H9 (cell line): Measurements from ENCODE around the gene PHACTR1. TPM values are rescaled to one million over a fixed set of nuclear protein-coding genes. Genes with fewer than 3 reads are reported as not detected.

Experiments used
- DNase-seq: peaks from one replicate; pipeline ENCODE4 v3.0.0-alpha.2; 2017
- H2AFZ ChIP-seq: one replicate; pipeline ENCODE4 v1.6.1; 2013; ENCODE audit warnings: mild to moderate bottlenecking, low read length, control low read depth, moderate library complexity
- H2AK5ac ChIP-seq: 2 replicates; pipeline ENCODE4 v1.6.1; 2013; ENCODE audit warnings: low read length, control low read depth, mixed read lengths; ENCODE audit not compliant: insufficient read length
- H2BK120ac ChIP-seq: one replicate; pipeline ENCODE4 v1.6.1; 2013; ENCODE audit warnings: low read depth, mild to moderate bottlenecking, low read length, control low read depth, inconsistent platforms; ENCODE audit not compliant: poor library complexity, severe bottlenecking
- H2BK12ac ChIP-seq: 2 replicates; pipeline ENCODE4 v1.6.1; 2013; ENCODE audit warnings: low read length, control low read depth, mixed read lengths, low read depth; ENCODE audit not compliant: insufficient read length
- H2BK15ac ChIP-seq: 2 replicates; pipeline ENCODE4 v1.6.1; 2013; ENCODE audit warnings: low read depth, low read length, control low read depth
- H2BK20ac ChIP-seq: one replicate; pipeline ENCODE4 v1.6.1; 2013; ENCODE audit warnings: low read depth, mild to moderate bottlenecking, low read length, control low read depth, inconsistent platforms; ENCODE audit not compliant: poor library complexity, severe bottlenecking
- H2BK5ac ChIP-seq: 2 replicates; pipeline ENCODE4 v1.6.1; 2013; ENCODE audit warnings: low read length, control low read depth, mixed read lengths; ENCODE audit not compliant: insufficient read length
- H3K14ac ChIP-seq: 2 replicates; pipeline ENCODE4 v1.6.1; 2013; ENCODE audit warnings: low read length, control low read depth; ENCODE audit not compliant: insufficient read depth
- H3K18ac ChIP-seq: 2 replicates; pipeline ENCODE4 v1.6.1; 2013; ENCODE audit warnings: low read depth, mild to moderate bottlenecking, mixed read lengths, low read length, control low read depth; ENCODE audit not compliant: insufficient read length
- H3K23ac ChIP-seq: 2 replicates; pipeline ENCODE4 v1.6.1; 2013; ENCODE audit warnings: low read length, control low read depth, mixed read lengths, low read depth; ENCODE audit not compliant: insufficient read length
- H3K23me2 ChIP-seq: 2 replicates; pipeline ENCODE4 v1.6.1; 2013; ENCODE audit warnings: low read depth, mild to moderate bottlenecking, mixed read lengths, low read length, control low read depth; ENCODE audit not compliant: insufficient read length, poor library complexity, severe bottlenecking
- H3K27ac ChIP-seq: 2 replicates; pipeline ENCODE4 v1.5.1; 2013; ENCODE audit warnings: low read length, control low read depth, mixed read lengths, low read depth; ENCODE audit not compliant: insufficient read length
- H3K27me3 ChIP-seq: 2 replicates; pipeline ENCODE4 v1.6.1; 2013; ENCODE audit warnings: low read length, control low read depth, inconsistent platforms; ENCODE audit not compliant: insufficient read depth
- H3K4ac ChIP-seq: 2 replicates; pipeline ENCODE4 v1.6.1; 2013; ENCODE audit warnings: low read depth, mild to moderate bottlenecking, control low read depth, inconsistent platforms, low read length, moderate library complexity
- H3K4me1 ChIP-seq: 2 replicates; pipeline ENCODE4 v1.6.1; 2013; ENCODE audit warnings: low read length, control low read depth, inconsistent platforms; ENCODE audit not compliant: insufficient read depth
- H3K4me2 ChIP-seq: 2 replicates; pipeline ENCODE4 v1.6.1; 2013; ENCODE audit warnings: low read length, control low read depth, mixed read lengths; ENCODE audit not compliant: insufficient read length, insufficient read depth
- H3K56ac ChIP-seq: 2 replicates; pipeline ENCODE4 v1.6.1; 2013; ENCODE audit warnings: low read depth, mild to moderate bottlenecking, mixed read lengths, low read length, control low read depth; ENCODE audit not compliant: insufficient read length
- H3K79me1 ChIP-seq: 2 replicates; pipeline ENCODE4 v1.6.1; 2013; ENCODE audit warnings: low read depth, mild to moderate bottlenecking, moderate library complexity, low read length, control low read depth, inconsistent platforms; ENCODE audit not compliant: insufficient read depth, poor library complexity, severe bottlenecking
- H3K79me2 ChIP-seq: 2 replicates; pipeline ENCODE4 v1.6.1; 2013; ENCODE audit warnings: low read length, control low read depth, inconsistent platforms; ENCODE audit not compliant: insufficient read depth
- H3K9ac ChIP-seq: 2 replicates; pipeline ENCODE4 v1.6.1; 2013; ENCODE audit warnings: low read length, control low read depth, mixed read lengths; ENCODE audit not compliant: insufficient read length; ENCODE audit errors: extremely low read depth
- H3K9me3 ChIP-seq: one replicate; pipeline ENCODE4 v1.6.1; 2013; ENCODE audit warnings: low read depth, low read length, inconsistent platforms; ENCODE audit not compliant: control insufficient read depth
- H3T11ph ChIP-seq: one replicate; pipeline ENCODE4 v1.6.1; 2013; ENCODE audit warnings: mild to moderate bottlenecking, low read length, control low read depth, inconsistent platforms
- H4K20me1 ChIP-seq: one replicate; pipeline ENCODE4 v1.6.1; 2013; ENCODE audit not compliant: control insufficient read depth, insufficient read length, insufficient read depth
- H4K5ac ChIP-seq: 2 replicates; pipeline ENCODE4 v1.6.1; 2013; ENCODE audit warnings: low read depth, mild to moderate bottlenecking, mixed read lengths, low read length, control low read depth; ENCODE audit not compliant: insufficient read length
- H4K8ac ChIP-seq: replicated peaks from 2 replicates; pipeline ENCODE4 v1.6.1; 2013; ENCODE audit warnings: low read length, control low read depth, mixed read lengths, low read depth; ENCODE audit not compliant: insufficient read length
- H4K91ac ChIP-seq: 2 replicates; pipeline ENCODE4 v1.6.1; 2013; ENCODE audit warnings: low read depth, mild to moderate bottlenecking, moderate library complexity, mixed read lengths, low read length, control low read depth; ENCODE audit not compliant: insufficient read length
- H3K27ac Mint-ChIP-seq, 3 experiments: 2 replicates in 2 of 3; 3 replicates in 1 of 3; pipeline ENCODE4 v1.8.0; 2020 to 2021; ENCODE audit warnings: mixed read lengths in 3 of 3, mild to moderate bottlenecking in 1 of 3, moderate library complexity in 1 of 3
- H3K27me3 Mint-ChIP-seq: 2 replicates; pipeline ENCODE4 v1.8.0; 2021; ENCODE audit warnings: low read depth, mild to moderate bottlenecking, moderate library complexity, mixed read lengths
- H3K36me3 Mint-ChIP-seq, 3 experiments: 2 replicates in 2 of 3; 3 replicates in 1 of 3; pipeline ENCODE4 v1.8.0; 2020 to 2021; ENCODE audit warnings: low read depth in 3 of 3, mixed read lengths in 3 of 3; ENCODE audit not compliant: insufficient read depth in 1 of 3
- H3K4me1 Mint-ChIP-seq, 2 experiments: 2 replicates each; pipeline ENCODE4 v1.8.0; 2020; ENCODE audit warnings: mixed read lengths in 2 of 2
- H3K4me3 Mint-ChIP-seq, 2 experiments: 2 replicates in 1 of 2; 3 replicates in 1 of 2; pipeline ENCODE4 v1.8.0; 2020 to 2021; ENCODE audit warnings: mild to moderate bottlenecking in 2 of 2, mixed read lengths in 2 of 2, moderate library complexity in 1 of 2
- H3K9me3 Mint-ChIP-seq, 2 experiments: 2 replicates in 1 of 2; 3 replicates in 1 of 2; pipeline ENCODE4 v1.8.0; 2020; ENCODE audit warnings: mild to moderate bottlenecking in 2 of 2, mixed read lengths in 2 of 2, moderate library complexity in 1 of 2
- CTCF ChIP-seq: fragments of 200-600 bp; sonication (generic); conservative IDR thresholded peaks from 3 replicates; pipeline ENCODE4 v1.8.0; 2021; ENCODE audit warnings: antibody characterized with exemption, mild to moderate bottlenecking
- WGBS: extraction: QIAGEN DNeasy Blood & Tissue Kit; methylation state at CpG from one replicate; pipeline ENCODE4 v1.1.7; 2013; ENCODE audit warnings: missing lambda C conversion rate, low lambda C conversion rate, mixed read lengths; ENCODE audit not compliant: insufficient read length; ENCODE audit errors: extremely low coverage; 5-methylcytosine and 5-hydroxymethylcytosine counted together
- total RNA-seq: library from RNA; stranded (reverse); gene quantifications from 2 replicates; pipeline ENCODE4 v1.2.1, GENCODE V29; 2021

PHACTR1 gene
- total RNA-seq, 1 experiment from 2014 or later, result 15.9 TPM

GRCh38 chr6:13302291-13302690 is 585.7 kb downstream of the PHACTR1 start:
- H3K23me2 ChIP-seq, result no peaks in the 10 kb centered on the region
- H3K14ac ChIP-seq, result no peak overlapping the region
- H4K20me1 ChIP-seq, result no peaks in the 10 kb centered on the region
- H3K23ac ChIP-seq, result no peak overlapping the region
- no peak overlapping the region for H3K9ac ChIP-seq
- no peaks in the 10 kb centered on the region for H3K27me3 Mint-ChIP-seq
- no peak overlapping the region for H2BK15ac ChIP-seq
- no peak for DNase-seq
- H3T11ph ChIP-seq, result no peak overlapping the region
- no CpG with 5 or more reads among the region's 7 CpGs for WGBS
- H2BK20ac ChIP-seq, result no peak overlapping the region
- no peak overlapping the region for H2AFZ ChIP-seq
- H3K4me1 ChIP-seq, result no peaks in the 10 kb centered on the region
- H2AK5ac ChIP-seq, result no peak overlapping the region
- H3K4ac ChIP-seq, result no peak overlapping the region
- no peak overlapping the region for H3K27ac ChIP-seq
- H3K9me3 ChIP-seq, result no peaks in the 10 kb centered on the region
- H3K4me2 ChIP-seq, result no peak overlapping the region
- H3K9me3 Mint-ChIP-seq, result no peaks in the 10 kb centered on the region
- H3K27me3 ChIP-seq, result no peaks in the 10 kb centered on the region
- H3K18ac ChIP-seq, result no peak overlapping the region
- H3K79me2 ChIP-seq, result no peaks in the 10 kb centered on the region
- no peaks in the 10 kb centered on the region for H3K79me1 ChIP-seq
- H3K56ac ChIP-seq, result no peak overlapping the region
- H2BK5ac ChIP-seq, result no peak overlapping the region
- peaks cover 20 to 60% (median 60%) of the 10 kb centered on the region in 3 experiments; a peak in 6 of 7 replicates for H3K36me3 Mint-ChIP-seq
- no peaks in the 10 kb centered on the region for H3K4me1 Mint-ChIP-seq
- H4K5ac ChIP-seq, result no peak overlapping the region
- H3K4me3 Mint-ChIP-seq, result no peak overlapping the region
- H4K8ac ChIP-seq, result no peak overlapping the region
- H2BK12ac ChIP-seq, result no peak overlapping the region
- H2BK120ac ChIP-seq, result no peak overlapping the region
- H3K27ac Mint-ChIP-seq, result 0 out of 7 replicates have a peak overlapping the region, but pooled peaks of 1 of the 3 experiments have one; percentile 34
- no peak for TF ChIP-seq CTCF
- no peak overlapping the region for H4K91ac ChIP-seq
